ENCODE data around the gene MAPKBP1. TPM values are rescaled to one million over a fixed set of nuclear protein-coding genes. Genes with fewer than 3 reads are reported as not detected.

MAPKBP1 gene
- total RNA-seq, 1 experiment from 2014 or later, result 16.2 TPM

DNA sequence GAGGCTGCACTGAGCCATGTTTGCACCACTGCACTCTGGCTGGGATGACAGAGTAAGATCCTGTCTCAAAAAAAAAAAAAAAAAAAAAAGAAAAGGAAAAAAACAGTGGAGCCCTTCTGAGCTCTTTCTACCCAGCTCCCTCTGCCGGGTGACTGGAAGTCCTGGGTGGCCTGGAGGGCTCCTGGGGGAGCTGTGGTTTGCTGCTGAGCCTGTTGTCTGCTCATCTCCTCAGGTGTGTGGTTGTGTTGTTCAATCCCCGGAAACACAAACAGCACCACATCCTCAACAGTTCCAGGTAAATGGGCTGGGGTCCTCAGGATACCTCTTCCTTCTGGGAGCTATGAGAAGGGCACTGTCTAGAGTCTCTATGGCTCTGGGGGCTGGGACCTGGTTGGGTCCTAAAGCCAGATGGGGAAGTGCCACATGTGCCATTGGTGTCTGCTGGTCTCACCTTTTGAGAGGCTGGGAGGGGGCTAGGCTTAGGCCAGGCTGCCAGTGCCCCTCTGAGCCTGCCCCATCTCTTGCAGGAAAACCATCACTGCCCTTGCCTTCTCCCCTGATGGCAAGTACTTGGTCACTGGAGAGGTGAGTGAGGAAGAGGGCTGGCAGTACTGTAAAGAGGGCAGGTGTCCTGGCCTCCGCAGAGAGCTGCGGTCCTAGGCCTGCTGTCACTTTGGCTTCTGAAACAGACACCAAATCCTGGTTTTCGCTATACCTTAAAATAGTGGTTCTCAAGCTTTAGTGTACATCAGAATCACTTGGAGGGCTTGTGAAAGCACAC is 36.6 kb downstream of the MAPKBP1 start:
- DNase-seq, result no peak
- TF ChIP-seq, protein P1, sequence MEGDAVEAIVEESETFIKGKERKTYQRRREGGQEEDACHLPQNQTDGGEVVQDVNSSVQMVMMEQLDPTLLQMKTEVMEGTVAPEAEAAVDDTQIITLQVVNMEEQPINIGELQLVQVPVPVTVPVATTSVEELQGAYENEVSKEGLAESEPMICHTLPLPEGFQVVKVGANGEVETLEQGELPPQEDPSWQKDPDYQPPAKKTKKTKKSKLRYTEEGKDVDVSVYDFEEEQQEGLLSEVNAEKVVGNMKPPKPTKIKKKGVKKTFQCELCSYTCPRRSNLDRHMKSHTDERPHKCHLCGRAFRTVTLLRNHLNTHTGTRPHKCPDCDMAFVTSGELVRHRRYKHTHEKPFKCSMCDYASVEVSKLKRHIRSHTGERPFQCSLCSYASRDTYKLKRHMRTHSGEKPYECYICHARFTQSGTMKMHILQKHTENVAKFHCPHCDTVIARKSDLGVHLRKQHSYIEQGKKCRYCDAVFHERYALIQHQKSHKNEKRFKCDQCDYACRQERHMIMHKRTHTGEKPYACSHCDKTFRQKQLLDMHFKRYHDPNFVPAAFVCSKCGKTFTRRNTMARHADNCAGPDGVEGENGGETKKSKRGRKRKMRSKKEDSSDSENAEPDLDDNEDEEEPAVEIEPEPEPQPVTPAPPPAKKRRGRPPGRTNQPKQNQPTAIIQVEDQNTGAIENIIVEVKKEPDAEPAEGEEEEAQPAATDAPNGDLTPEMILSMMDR (IDR thresholded peaks at IDR 0.05; ENCODE audit: insufficient read depth in 1 of 2, low read depth in 1 of 2, low read length in 1 of 2, severe bottlenecking in 1 of 2, unreplicated experiment in 1 of 2), result no peak
- no peaks in the 10 kb centered on the region for H3K4me1 Mint-ChIP-seq (ENCODE audit: low read depth, unreplicated experiment)
- no peaks in the 10 kb centered on the region for H3K9me3 Mint-ChIP-seq (ENCODE audit: unreplicated experiment)
- ChIA-PET CTCF (interaction anchor here (0.8 to 4.0 kb wide), 5 partner anchors 37 to 345 kb away, joined by 3 to 47 read pairs (median 4); partner anchors contain the start of gene MAPKBP1), POLR2A (interaction anchor here (0.6 to 0.8 kb wide), 3 partner anchors 39 to 463 kb away, joined by 3 to 7 read pairs (median 4); no protein-coding TSS in a partner anchor)
- H3K36me3 Mint-ChIP-seq (ENCODE audit: insufficient read depth, unreplicated experiment), result peaks cover 13% of the 10 kb centered on the region
- no peaks in the 10 kb centered on the region for H3K27me3 Mint-ChIP-seq (ENCODE audit: insufficient read depth, unreplicated experiment)
- intact Hi-C loops (cut with micrococcal nuclease; ENCODE audit: unreplicated experiment), result loop anchor here (1.0 to 5.0 kb wide), 3 partner anchors 37 to 344 kb away; partner anchors contain the start of gene MAPKBP1
- H3K9me3 ChIP-seq, result no peaks in the 10 kb centered on the region
- no TSS peak for BruUV-seq (replicated peaks)
- no peaks in the 10 kb centered on the region for H3K27me3 ChIP-seq (replicated peaks; ENCODE audit: control insufficient read depth, insufficient read depth, low read length)
- H3K4me3 ChIP-seq (ENCODE audit: low read depth, low read length), result no peak overlapping the region
- H3K27ac Mint-ChIP-seq (ENCODE audit: unreplicated experiment), result no peak overlapping the region
- H3K4me3 Mint-ChIP-seq (ENCODE audit: unreplicated experiment), result no peak overlapping the region
- H3K4me1 ChIP-seq, result no peaks in the 10 kb centered on the region
- peaks cover 2% of the 10 kb centered on the region; the same call in 1 of the 2 replicates for H3K36me3 ChIP-seq (ENCODE audit: control insufficient read depth, insufficient read depth, low read length)

- Mint-ChIP-seq H3K36me3 (ENCODE audit: insufficient read depth, unreplicated experiment) (peaks cover 13% of the 10 kb centered on the region), H3K27ac (ENCODE audit: unreplicated experiment) (no peak overlapping the region), H3K9me3 (ENCODE audit: unreplicated experiment) (no peaks in the 10 kb centered on the region), H3K4me3 (ENCODE audit: unreplicated experiment) (no peak overlapping the region), H3K27me3 (ENCODE audit: insufficient read depth, unreplicated experiment) (no peaks in the 10 kb centered on the region), H3K4me1 (ENCODE audit: low read depth, unreplicated experiment) (no peaks in the 10 kb centered on the region)
- Histone ChIP-seq H3K36me3 (ENCODE audit: control insufficient read depth, insufficient read depth, low read length) (peaks cover 2% of the 10 kb centered on the region; the same call in 1 of the 2 replicates), H3K9me3 (no peaks in the 10 kb centered on the region), H3K27me3 (replicated peaks; ENCODE audit: control insufficient read depth, insufficient read depth, low read length) (no peaks in the 10 kb centered on the region), H3K4me1 (no peaks in the 10 kb centered on the region), H3K4me3 (ENCODE audit: low read depth, low read length) (no peak overlapping the region)
- TF ChIP-seq, protein P1 (IDR thresholded peaks at IDR 0.05; ENCODE audit: insufficient read depth in 1 of 2, low read depth in 1 of 2, low read length in 1 of 2, severe bottlenecking in 1 of 2, unreplicated experiment in 1 of 2), result peak; percentile 87 to 90
- POLR2A ChIA-PET, result interaction anchor here (0.6 to 0.8 kb wide), 2 partner anchors 25 to 189 kb away, joined by 3 to 4 read pairs; no protein-coding TSS in a partner anchor
- intact Hi-C loops (cut with micrococcal nuclease; ENCODE audit: unreplicated experiment), result loop anchor here (1.0 to 5.0 kb wide), 3 partner anchors 37 to 344 kb away; partner anchors contain the start of gene MAPKBP1
- CTCF ChIA-PET, result interaction anchor here (0.7 to 4.0 kb wide), 5 partner anchors 38 to 346 kb away, joined by 3 to 47 read pairs (median 4); partner anchors contain the start of gene MAPKBP1
- BruUV-seq (replicated peaks), result no TSS peak
- DNase-seq, result peak; percentile 79 to 86
These were observed 37.3 kb downstream of the MAPKBP1 start for GRCh38 chr15:41811432-41812195.

DNA sequence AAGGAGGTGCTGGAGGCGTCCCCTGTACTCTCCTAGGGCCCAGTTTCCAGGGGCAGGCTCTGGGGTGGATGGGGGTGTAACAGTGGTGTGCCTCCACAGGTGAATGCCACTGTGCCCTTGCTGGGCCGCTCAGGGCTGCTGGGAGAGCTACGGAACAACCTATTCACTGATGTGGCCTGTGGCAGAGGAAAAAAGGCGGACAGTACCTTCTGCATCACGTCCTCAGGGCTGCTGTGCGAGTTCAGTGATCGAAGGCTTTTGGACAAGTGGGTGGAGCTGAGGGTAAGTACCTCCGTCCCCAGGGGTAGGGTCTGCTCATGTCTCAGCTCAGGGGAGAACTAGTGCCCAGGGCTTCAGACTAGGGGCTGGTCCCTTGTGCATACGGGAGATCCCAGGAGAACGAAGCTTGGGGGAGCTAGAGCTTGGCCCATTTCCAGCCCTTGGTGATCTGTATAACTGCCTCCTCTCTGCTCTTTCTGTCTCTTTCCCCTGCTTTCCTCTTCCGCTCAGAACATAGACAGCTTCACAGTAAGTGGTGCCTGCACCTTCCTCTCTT is 38.6 kb downstream of the MAPKBP1 start:
- Histone ChIP-seq H3K4me3 (ENCODE audit: low read depth, low read length) (no peak overlapping the region), H3K27me3 (replicated peaks; ENCODE audit: control insufficient read depth, insufficient read depth, low read length) (no peaks in the 10 kb centered on the region), H3K36me3 (ENCODE audit: control insufficient read depth, insufficient read depth, low read length) (peaks cover 2% of the 10 kb centered on the region; the same call in 1 of the 2 replicates), H3K4me1 (no peaks in the 10 kb centered on the region), H3K9me3 (no peaks in the 10 kb centered on the region)
- no peak for DNase-seq
- ChIA-PET CTCF (interaction anchor here (0.6 to 2.0 kb wide), 2 partner anchors 39 to 76 kb away, joined by 4 to 8 read pairs; partner anchors contain the start of gene MAPKBP1), POLR2A (no interaction called here)
- Mint-ChIP-seq H3K4me3 (ENCODE audit: unreplicated experiment) (no peak overlapping the region), H3K36me3 (ENCODE audit: insufficient read depth, unreplicated experiment) (peaks cover 13% of the 10 kb centered on the region), H3K9me3 (ENCODE audit: unreplicated experiment) (no peaks in the 10 kb centered on the region), H3K4me1 (ENCODE audit: low read depth, unreplicated experiment) (no peaks in the 10 kb centered on the region), H3K27me3 (ENCODE audit: insufficient read depth, unreplicated experiment) (no peaks in the 10 kb centered on the region), H3K27ac (ENCODE audit: unreplicated experiment) (no peak overlapping the region)
- BruUV-seq (replicated peaks), result no TSS peak
- TF ChIP-seq, protein P1 (IDR thresholded peaks at IDR 0.05; ENCODE audit: insufficient read depth in 1 of 2, low read depth in 1 of 2, low read length in 1 of 2, severe bottlenecking in 1 of 2, unreplicated experiment in 1 of 2), result no peak
- intact Hi-C loops (cut with micrococcal nuclease; ENCODE audit: unreplicated experiment), result loop anchor here (5.0 kb wide), 1 partner anchor 346 kb away; no protein-coding TSS in a partner anchor
